Uterus (tissue), 4 donors: ENCODE results near the gene LSAMP. TPM values are rescaled to one million over a fixed set of nuclear protein-coding genes. Genes with fewer than 3 reads are reported as not detected.

ENCODE experiments used
- DNase-seq, 2 donors: peaks; one replicate each; pipeline ENCODE4 v3.0.0-alpha.2; 2019 to 2020
- H3K27ac ChIP-seq, 2 donors: fragments of 200-600 bp; sonication (generic); 1 replicate in 1 of 2; 2 replicates in 1 of 2; pipeline ENCODE4 v1.5.1; 2016 to 2018
- H3K27me3 ChIP-seq, 2 donors: fragments of 200-600 bp; sonication (generic); one replicate each; pipeline ENCODE4 v1.5.1; 2018 to 2019; ENCODE audit warnings: control low read depth in 1 of 2
- H3K36me3 ChIP-seq, 2 donors: fragments of 200-600 bp; sonication (generic); one replicate each; pipeline ENCODE4 v1.5.1; 2019; ENCODE audit warnings: control low read depth in 1 of 2
- H3K4me1 ChIP-seq, 2 donors: fragments of 200-600 bp; sonication (generic); one replicate each; pipeline ENCODE4 v1.5.1; 2018 to 2019; ENCODE audit warnings: control low read depth in 1 of 2
- H3K4me3 ChIP-seq, 2 donors: fragments of 200-600 bp; sonication (generic); 1 replicate in 1 of 2; 2 replicates in 1 of 2; pipeline ENCODE4 v1.5.1; 2018 to 2019; ENCODE audit warnings: mild to moderate bottlenecking in 1 of 2
- H3K9me3 ChIP-seq, 2 donors: fragments of 200-600 bp; sonication (generic); one replicate each; pipeline ENCODE4 v1.5.1; 2019; ENCODE audit warnings: control low read depth in 1 of 2
- POLR2A ChIP-seq, 2 donors: fragments of 450-650 bp; IDR thresholded peaks; one replicate each; pipeline ENCODE4 v1.6.1; 2016; ENCODE audit warnings: antibody characterized with exemption in 2 of 2, mild to moderate bottlenecking in 1 of 2, moderate library complexity in 1 of 2
- intact Hi-C: fragments of 100-400 bp; cut with DNase I; formaldehyde crosslinking; loops from one replicate; pipeline ENCODE4 v1.15.1; 2023; ENCODE audit warnings: low total_unique reads
- total RNA-seq, 4 donors: library from RNA; depleted of rRNA in 3 of 4; stranded (reverse); fragments of >200 nt in 3 of 4; gene quantifications; one replicate each; pipeline versions ENCODE4 v1.1.0 to v1.2.4, GENCODE V29; 2014 to 2023
- TF ChIP-seq, protein P1 (sequence below), 4 experiments: fragments of 200-600 bp in 2 of 4; fragments of 450-650 bp in 2 of 4; sonication (generic) in 2 of 4; IDR thresholded peaks; one replicate each; pipeline ENCODE4 v1.5.1; 2016 to 2019; ENCODE audit warnings: antibody characterized with exemption in 4 of 4, mild to moderate bottlenecking in 2 of 4, moderate library complexity in 1 of 4
- donor health status: DM: yes; HTN: yes; CAD: no.

Gene LSAMP
- total RNA-seq, 4 donors from 2014 or later, result 0.26 to 25.8 (median 1.8) TPM

DNA sequence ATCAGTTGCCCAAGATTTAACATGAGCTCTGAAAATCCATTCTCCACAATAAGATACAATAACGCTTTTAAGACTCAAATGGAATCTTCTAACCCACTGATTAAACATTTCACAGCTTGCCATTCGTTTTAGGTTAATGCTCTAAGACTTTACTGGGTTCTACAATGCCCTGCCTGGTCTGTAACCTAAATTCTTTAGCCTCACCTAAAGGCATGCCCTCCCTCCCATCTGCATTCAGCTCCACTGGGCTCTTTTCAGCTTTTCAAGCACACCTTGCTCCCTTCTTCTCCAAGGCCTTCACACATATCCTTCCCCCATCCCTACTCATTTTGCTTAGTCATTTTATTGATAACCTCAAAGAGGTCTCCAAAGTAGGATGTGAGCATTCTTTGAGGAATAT, 290.9 kb downstream of the LSAMP start:
- TF ChIP-seq POLR2A (IDR thresholded peaks at IDR 0.05), result no peak
- TF ChIP-seq, protein P1, sequence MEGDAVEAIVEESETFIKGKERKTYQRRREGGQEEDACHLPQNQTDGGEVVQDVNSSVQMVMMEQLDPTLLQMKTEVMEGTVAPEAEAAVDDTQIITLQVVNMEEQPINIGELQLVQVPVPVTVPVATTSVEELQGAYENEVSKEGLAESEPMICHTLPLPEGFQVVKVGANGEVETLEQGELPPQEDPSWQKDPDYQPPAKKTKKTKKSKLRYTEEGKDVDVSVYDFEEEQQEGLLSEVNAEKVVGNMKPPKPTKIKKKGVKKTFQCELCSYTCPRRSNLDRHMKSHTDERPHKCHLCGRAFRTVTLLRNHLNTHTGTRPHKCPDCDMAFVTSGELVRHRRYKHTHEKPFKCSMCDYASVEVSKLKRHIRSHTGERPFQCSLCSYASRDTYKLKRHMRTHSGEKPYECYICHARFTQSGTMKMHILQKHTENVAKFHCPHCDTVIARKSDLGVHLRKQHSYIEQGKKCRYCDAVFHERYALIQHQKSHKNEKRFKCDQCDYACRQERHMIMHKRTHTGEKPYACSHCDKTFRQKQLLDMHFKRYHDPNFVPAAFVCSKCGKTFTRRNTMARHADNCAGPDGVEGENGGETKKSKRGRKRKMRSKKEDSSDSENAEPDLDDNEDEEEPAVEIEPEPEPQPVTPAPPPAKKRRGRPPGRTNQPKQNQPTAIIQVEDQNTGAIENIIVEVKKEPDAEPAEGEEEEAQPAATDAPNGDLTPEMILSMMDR (IDR thresholded peaks at IDR 0.05), result no peak
- intact Hi-C loops, result no loop called here
- H3K4me1 ChIP-seq, result no peaks in the 10 kb centered on the region

DNA sequence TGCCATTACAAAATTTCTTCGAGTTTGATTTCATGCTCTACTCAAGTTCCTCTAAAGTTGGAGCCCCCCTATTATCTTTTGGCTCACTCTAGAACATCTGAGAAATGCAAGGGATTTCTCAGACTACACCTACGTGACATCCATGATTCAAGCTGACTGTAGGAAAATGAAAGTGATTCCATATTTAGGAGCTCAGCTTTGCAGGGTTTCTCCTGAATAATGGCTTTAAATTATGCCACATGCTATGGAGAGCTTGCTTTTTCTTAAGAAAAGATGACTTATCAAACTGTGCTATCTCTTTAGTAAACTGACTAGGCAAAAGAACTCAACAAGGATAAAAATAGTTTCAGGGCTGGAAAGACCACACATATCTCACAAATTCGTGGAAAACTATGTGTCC, 292.1 kb downstream of the LSAMP start:
- Histone ChIP-seq H3K4me3 (no peak overlapping the region), H3K27me3 (no peaks in the 10 kb centered on the region), H3K4me1 (no peaks in the 10 kb centered on the region), H3K36me3 (no peaks in the 10 kb centered on the region), H3K9me3 (no peaks in the 10 kb centered on the region), H3K27ac (no peak overlapping the region)
- DNase-seq, result no peak
- intact Hi-C loops, result no loop called here
- TF ChIP-seq, protein P1 (IDR thresholded peaks at IDR 0.05), result no peak
- no peak for TF ChIP-seq POLR2A (IDR thresholded peaks at IDR 0.05)

More for the DNA sequence above, 290.9 kb downstream of the LSAMP start:
- Histone ChIP-seq H3K36me3 (no peaks in the 10 kb centered on the region), H3K9me3 (no peaks in the 10 kb centered on the region), H3K4me3 (no peak overlapping the region), H3K27me3 (no peaks in the 10 kb centered on the region), H3K27ac (no peak overlapping the region)
- no peak for DNase-seq

DNA sequence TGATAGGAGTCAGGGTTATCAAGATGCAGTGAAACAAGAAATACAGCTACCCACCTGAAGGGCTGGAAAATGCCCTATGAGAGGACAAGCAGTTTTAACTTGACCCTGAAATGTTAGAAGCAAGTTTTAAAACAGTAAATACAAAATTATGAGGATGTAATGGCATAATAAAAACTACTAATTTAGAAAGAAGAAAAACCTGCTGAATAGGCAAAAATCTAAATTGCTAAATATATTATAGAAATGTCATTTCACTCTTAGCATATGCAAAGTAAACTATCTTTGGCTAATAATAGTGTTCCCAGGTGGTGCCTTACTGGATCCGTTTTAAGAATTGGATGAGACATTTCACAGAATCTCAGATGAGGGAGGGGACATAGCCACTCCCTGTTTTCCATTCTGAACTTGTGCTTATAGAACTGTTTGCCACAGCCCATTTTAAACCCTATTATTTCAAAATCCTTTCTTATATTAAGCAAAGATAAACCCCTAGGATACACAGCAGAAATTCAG, 294.6 kb downstream of the LSAMP start:
- no peaks in the 10 kb centered on the region for H3K27me3 ChIP-seq
- no peaks in the 10 kb centered on the region for H3K4me1 ChIP-seq
- intact Hi-C loops, result no loop called here
- no peak for DNase-seq
- no peaks in the 10 kb centered on the region for H3K9me3 ChIP-seq
- no peaks in the 10 kb centered on the region for H3K36me3 ChIP-seq
- no peak for TF ChIP-seq POLR2A (IDR thresholded peaks at IDR 0.05)
- TF ChIP-seq, protein P1 (IDR thresholded peaks at IDR 0.05), result no peak
- H3K27ac ChIP-seq, result no peak overlapping the region
- no peak overlapping the region for H3K4me3 ChIP-seq

DNA sequence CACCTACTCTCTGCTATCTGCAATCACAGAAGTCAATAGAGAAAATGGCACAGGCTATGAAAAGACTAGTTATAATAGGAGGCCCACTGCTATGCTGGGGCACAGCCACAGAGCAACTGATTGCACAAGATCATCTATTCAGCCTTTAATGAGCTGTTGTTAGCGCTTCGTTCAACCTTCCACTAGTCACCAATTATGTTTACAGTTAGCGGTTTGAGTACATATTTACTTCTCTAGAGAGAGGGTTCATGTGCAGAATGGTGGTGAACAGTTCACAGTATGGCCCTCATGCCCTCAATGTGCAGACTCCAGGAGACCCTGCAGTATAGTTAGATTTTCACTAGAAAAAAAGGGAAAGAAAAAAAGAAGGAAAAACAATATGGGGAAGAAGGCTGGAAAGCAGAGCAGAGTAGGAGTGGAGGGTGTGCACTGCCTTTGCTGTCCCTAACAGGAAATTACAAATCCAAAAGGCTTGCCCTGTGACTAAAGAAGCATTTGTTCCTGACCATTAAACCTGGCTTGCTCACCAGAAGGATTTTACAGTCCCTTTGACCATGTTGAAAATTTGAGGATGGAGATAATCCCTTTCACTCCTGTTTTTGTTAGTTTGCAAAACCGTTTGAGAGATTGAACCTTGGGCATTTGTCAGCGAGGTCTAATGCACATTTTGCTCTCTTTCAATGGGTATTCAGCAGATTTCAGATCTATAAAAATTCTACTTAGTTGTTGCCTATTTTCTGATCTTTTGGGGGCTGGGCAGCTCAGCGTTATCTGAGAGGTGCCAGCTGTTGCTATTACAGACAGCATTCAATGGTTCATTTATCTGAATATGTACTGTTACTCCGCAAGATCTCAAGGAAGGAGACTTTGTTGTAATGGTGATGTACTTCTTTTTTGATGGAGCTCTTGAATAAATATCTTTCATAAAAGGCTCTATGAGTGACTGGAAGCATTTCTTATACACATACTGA, 296.1 kb downstream of the LSAMP start:
- Histone ChIP-seq H3K4me3 (no peak overlapping the region), H3K4me1 (no peaks in the 10 kb centered on the region), H3K27ac (no peak overlapping the region), H3K36me3 (no peaks in the 10 kb centered on the region), H3K27me3 (no peaks in the 10 kb centered on the region), H3K9me3 (no peaks in the 10 kb centered on the region)
- intact Hi-C loops, result no loop called here
- TF ChIP-seq, protein P1 (IDR thresholded peaks at IDR 0.05), result no peak
- no peak for TF ChIP-seq POLR2A (IDR thresholded peaks at IDR 0.05)
- DNase-seq, result no peak

DNA sequence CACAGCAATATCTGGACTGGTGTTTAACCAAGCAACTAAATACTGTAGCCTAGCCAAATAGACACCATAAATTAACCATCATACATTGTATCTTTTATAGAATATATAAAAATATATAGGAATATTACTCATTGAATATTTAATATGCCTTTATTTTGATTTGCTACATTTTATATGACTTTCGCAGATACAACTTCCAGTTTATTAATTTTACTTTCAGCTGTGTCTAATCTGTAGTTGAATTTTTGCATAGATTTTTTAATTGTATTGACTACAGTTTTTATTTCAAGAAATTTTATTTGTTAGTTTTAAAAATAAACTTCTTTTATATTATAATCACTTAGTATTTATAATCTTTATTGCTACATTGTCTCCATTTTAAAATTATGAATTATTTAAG, 299.7 kb downstream of the LSAMP start:
- Histone ChIP-seq H3K4me3 (no peak overlapping the region), H3K36me3 (no peaks in the 10 kb centered on the region), H3K27ac (no peak overlapping the region), H3K4me1 (no peaks in the 10 kb centered on the region), H3K27me3 (no peaks in the 10 kb centered on the region), H3K9me3 (no peaks in the 10 kb centered on the region)
- intact Hi-C loops, result no loop called here
- TF ChIP-seq, protein P1 (IDR thresholded peaks at IDR 0.05), result no peak
- no peak for TF ChIP-seq POLR2A (IDR thresholded peaks at IDR 0.05)
- DNase-seq, result no peak
